GM18507 (cell line): ENCODE results near the gene ATG16L1.

Experiments
- DNase-seq: peaks from one replicate; pipeline ENCODE4 v3.0.0; 2011; ENCODE audit warnings: low read depth; ENCODE audit not compliant: insufficient read length; ENCODE audit errors: extremely low spot score
- FAIRE-seq: peaks from 2 replicates; lab custom pipeline; 2011; peaks lifted over from hg19 to GRCh38; lab: Jason Lieb, UNC

Gene ATG16L1

GRCh38 chr2:233281553-233281952 lies 30.1 kb downstream of the ATG16L1 start:
- FAIRE-seq (no peak), DNase-seq (no peak)

- no peak for DNase-seq
- no peak for FAIRE-seq
Measured at GRCh38 chr2:233281992-233282603, 30.6 kb downstream of the ATG16L1 start.

GRCh38 chr2:233285921-233286320 lies 34.4 kb downstream of the ATG16L1 start:
- DNase-seq (no peak), FAIRE-seq (no peak)

- FAIRE-seq (no peak), DNase-seq (no peak)
Measured at GRCh38 chr2:233287871-233288270, 36.4 kb downstream of the ATG16L1 start.

DNA sequence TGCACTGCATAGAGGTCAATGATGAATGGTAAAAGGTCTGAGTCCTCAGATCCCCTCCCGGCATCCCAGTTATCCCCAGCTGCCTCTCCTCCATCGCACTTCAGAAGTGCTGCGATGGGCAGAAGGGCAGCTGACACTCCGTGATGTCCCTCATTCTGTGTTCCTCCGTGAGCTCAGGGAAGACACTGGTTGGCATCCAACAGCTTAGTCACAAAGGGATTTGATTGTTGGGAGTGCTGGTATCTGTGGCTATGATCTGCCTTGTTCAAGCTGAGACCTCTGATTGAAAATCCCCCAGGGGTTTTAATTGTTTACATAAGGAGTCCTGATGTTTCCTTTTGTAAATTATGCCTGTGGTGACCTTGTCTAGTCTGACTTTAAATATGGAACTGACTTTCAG lies 37.2 kb downstream of the ATG16L1 start:
- DNase-seq = no peak
- no peak for FAIRE-seq

DNA sequence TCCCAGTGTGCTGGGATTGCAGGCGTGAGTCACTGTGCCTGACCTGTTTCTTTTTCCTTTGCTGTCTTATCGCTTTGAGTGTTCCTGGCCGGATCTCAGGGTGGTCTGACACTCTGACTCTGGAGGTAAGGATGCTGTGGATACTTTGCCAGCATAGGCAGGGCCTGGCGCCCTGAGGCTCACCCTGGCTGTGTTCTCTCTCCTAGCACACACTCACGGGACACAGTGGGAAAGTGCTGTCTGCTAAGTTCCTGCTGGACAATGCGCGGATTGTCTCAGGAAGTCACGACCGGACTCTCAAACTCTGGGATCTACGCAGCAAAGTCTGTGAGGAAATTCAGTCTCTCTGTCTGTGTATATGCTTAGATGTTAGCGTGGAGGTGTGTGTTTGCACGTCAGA lies 38.2 kb downstream of the ATG16L1 start:
- no peak for FAIRE-seq

DNA sequence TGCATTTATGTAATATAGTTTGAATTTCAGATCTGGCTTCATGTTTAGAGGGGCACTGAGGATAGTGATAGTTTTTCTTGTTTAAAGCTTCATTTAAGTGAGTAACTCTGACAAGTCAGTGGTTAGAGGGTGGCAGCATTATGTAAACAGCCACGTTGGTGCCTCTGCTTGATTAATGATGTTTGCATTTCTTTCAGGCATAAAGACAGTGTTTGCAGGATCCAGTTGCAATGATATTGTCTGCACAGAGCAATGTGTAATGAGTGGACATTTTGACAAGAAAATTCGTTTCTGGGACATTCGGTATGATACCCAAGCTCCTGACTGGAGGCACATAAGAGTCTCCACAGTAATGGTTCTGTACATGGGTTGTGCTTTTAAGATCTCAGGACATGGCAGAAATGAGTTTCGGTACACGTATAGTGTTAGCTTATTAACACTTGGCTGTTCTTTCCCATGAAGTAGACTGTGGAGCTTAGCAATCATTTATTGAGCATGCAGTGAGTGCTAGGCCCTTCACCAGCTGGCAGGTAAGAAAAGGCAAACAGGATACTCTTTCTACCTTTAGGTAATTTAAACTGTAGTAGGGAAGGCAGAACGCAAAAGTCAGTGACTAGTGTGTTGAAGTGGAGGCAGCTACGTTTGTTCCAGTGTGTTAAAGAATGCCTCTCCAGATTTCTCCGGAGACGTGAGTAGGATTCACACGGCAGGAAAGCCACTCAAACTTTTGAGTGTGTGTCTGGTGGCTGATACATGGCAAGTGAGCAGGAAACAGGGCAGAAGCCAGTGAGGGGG lies 38.8 kb downstream of the ATG16L1 start:
- no peak for FAIRE-seq
- DNase-seq = no peak

More for the DNA sequence above, 38.2 kb downstream of the ATG16L1 start:
- no peak for DNase-seq

DNA sequence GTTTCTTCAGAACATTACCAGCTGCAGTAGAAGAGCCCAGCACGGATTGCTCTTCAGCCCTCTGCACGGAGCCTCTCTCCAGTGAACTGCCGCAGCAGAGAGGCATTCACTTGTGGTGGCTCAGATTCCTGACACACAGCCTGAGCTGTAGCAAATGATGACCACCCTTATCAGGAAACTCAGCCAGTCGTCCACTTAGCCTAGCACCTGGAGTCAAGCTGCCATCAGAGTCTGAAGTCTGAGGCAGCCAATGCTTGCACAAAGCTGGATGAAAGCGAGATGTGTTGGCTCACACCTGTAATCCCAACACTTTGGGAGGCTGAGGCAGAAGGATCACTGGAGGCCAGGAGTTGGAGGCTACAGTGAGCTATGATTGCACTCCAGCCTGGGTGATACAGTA lies 44.4 kb downstream of the ATG16L1 start:
- FAIRE-seq (no peak), DNase-seq (no peak)

GRCh38 chr2:233297076-233297475 lies 45.6 kb downstream of the ATG16L1 start:
- no peak for DNase-seq
- FAIRE-seq = no peak

GRCh38 chr2:233300401-233300800 lies 48.9 kb downstream of the ATG16L1 start:
- no peak for DNase-seq

GRCh38 chr2:233301248-233301647 lies 49.8 kb downstream of the ATG16L1 start:
- FAIRE-seq (no peak), DNase-seq (no peak)

More at GRCh38 chr2:233300401-233300800, 48.9 kb downstream of the ATG16L1 start:
- FAIRE-seq = no peak

DNA sequence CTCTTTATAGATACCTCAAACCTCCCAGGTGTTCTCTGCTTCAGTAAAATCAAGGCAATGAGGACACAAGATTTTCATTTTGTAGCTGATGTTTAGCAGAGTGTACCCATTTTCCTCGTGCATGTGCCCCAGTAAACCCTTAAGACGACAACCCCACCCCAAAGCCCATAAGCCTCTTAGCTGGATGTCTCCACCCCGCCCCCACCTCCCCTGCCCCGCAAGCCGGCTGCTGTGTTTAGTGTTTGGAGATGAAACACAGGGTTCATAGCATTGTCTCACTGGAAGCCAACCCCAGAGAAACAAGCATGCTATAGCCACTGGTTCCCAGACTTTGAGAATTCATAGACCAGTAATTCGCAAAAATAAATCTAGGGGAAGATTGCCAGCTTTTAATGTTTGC lies 50.3 kb downstream of the ATG16L1 start:
- DNase-seq (no peak), FAIRE-seq (no peak)

- DNase-seq (no peak), FAIRE-seq (no peak)
Measured at GRCh38 chr2:233303252-233303651, 51.8 kb downstream of the ATG16L1 start.

GRCh38 chr2:233307565-233307964 lies 56.1 kb downstream of the ATG16L1 start, which contains the start of gene SAG:
SAG (plus strand) TSS chr2:233307816; CDS start chr2:233309190, 1,374 bp downstream.
- FAIRE-seq (no peak), DNase-seq (no peak)

DNA sequence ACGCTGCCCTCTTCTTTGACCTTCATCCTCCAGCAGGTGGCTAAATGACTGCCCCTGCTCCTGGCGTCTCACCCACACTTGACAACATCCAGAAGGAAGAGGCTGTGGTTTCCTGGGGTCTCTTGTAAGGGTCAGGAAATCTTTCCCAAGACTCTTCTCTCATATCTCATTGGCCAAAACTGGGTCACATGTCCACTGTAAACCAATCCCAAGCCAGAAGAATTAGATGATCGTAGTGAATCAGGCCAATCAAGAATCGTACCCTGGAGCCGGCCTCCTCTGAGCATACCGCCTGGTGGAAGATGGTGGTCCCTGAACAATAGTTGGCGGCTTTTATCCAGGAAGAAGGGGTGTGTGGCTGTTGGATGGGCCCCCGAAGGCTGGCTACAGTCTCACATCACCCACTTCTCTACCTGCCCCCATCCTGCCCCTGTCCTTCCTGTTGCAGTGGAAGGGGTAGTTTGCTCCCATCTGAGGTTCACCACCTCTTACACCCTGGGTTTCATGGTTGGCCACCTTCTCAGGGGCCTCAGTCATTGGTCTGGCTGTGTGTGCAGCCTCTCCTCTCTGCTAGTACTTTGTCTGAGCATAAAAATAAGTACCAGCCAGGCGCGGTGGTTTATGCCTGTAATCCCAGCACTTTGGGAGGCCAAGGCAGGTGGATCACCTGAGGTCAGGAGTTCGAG lies 59.9 kb downstream of the ATG16L1 start:
- FAIRE-seq (no peak), DNase-seq (no peak)

DNA sequence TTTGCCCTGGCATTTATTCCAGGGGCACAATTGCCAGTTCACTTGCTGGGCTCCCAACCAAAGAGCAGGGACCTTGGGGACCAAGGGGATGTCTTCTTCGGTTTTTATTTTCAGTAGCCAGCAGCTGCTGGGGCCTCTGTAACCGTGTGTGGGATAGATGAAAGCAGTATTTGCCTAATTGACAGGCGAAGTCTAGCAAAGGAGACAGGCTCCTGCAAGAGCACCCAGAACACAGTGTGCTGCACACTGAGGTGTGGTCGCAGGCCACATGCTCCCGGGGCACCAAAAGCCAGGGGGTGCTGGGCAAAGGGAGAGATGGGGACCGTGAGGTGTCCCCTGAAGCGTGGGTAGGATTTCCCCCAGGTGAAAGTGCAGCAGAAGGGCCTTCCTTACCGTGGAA lies 61.4 kb downstream of the ATG16L1 start:
- peak; percentile 24 for FAIRE-seq
- no peak for DNase-seq

DNA sequence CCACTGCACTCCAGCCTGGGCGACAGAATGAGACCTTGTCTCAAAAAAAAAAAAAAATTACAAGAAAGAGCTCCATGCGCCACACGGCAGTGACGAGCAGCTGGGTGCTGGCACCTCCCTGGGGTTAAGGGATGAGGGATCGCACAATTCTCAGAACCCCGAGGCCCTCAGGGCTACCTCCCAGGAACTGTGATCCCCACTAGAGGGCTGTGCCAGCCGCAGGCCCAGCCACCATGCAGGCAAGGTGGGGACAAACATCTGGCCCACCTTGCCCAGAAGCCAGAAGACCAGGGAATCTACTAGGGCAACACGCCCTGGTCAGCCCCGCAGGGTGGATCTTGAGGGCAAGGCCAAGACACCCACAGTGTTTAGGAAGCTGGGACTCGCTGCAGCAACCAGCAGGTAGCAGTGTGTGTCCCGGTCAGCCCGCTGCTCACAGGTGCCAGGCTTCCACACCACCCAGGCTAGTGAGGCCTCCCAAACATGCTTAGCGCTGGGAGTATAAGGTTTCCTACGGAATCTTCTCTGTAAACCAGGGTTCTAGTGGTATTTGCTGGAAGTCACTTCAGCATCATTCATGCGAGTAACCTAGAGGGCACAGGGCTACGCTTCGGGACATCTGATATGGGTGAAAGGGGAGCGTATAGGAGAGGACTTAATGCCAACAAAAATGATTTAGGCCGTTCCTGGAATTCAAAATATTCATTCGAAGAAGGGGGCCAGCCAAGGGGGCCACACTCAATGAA lies 62.9 kb downstream of the ATG16L1 start:
- DNase-seq (no peak), FAIRE-seq (no peak)

GRCh38 chr2:233317196-233317943 lies 65.9 kb downstream of the ATG16L1 start:
- no peak for DNase-seq
- FAIRE-seq = no peak

DNA sequence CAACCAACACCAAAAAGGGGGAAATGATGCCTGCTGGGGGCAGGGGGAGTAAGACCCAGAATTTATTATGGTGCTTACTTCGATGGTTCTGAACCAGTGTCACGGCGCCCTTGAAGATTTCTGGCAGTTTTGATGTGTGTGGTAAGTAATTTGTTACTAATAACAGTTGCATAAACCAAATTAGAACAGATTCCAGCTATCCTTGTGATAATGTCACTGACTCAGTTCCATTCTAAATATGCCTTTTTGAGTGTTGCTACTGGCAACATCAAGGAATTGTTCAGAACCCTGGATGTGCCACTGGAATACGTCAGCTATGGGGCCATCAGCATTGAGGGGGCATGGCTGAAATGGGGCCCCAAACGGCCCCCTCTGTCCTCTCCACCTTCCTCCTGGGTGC lies 67.8 kb downstream of the ATG16L1 start:
- DNase-seq (no peak), FAIRE-seq (no peak)
